GM10266 (cell line): ENCODE data around the gene GIT1.
A peak's percentile ranks its signal among the peaks of the same experiment; 100 is the strongest.

ENCODE experiments used
- DNase-seq: peaks from one replicate; pipeline ENCODE4 v3.0.0; 2012; ENCODE audit errors: extremely low spot score
- TF ChIP-seq, protein P1 (sequence below): IDR thresholded peaks from 2 replicates; pipeline ENCODE4 v1.5.1; 2012; ENCODE audit warnings: mild to moderate bottlenecking, low read depth; ENCODE audit not compliant: control insufficient read depth, insufficient read depth; ENCODE audit errors: missing control alignments

The GIT1 gene

GRCh38 chr17:29620271-29620670, 30.8 kb upstream of the GIT1 start:
- TF ChIP-seq, protein P1, sequence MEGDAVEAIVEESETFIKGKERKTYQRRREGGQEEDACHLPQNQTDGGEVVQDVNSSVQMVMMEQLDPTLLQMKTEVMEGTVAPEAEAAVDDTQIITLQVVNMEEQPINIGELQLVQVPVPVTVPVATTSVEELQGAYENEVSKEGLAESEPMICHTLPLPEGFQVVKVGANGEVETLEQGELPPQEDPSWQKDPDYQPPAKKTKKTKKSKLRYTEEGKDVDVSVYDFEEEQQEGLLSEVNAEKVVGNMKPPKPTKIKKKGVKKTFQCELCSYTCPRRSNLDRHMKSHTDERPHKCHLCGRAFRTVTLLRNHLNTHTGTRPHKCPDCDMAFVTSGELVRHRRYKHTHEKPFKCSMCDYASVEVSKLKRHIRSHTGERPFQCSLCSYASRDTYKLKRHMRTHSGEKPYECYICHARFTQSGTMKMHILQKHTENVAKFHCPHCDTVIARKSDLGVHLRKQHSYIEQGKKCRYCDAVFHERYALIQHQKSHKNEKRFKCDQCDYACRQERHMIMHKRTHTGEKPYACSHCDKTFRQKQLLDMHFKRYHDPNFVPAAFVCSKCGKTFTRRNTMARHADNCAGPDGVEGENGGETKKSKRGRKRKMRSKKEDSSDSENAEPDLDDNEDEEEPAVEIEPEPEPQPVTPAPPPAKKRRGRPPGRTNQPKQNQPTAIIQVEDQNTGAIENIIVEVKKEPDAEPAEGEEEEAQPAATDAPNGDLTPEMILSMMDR = no peak
- no peak for DNase-seq

DNA sequence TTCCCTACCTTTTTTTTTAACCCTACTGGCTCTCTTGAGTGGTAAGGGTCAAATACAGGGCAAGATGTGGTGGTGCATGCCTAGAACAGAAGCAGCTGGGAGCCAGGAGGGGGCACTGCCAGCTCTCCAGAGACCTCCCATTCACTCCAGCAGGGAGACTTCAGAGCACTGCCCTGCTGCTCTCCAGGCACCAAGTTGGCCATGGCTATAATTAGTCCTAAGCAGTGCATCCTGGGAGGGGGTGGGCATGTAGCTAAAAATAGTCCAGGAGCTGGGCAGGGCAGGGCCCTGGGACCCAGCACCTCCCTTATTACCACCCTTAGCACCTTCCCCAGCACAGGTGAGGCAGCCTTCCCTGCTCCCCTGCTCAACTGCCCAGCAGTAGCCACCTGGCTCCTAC, 29.8 kb upstream of the GIT1 start:
- DNase-seq = no peak
- TF ChIP-seq, protein P1 = peak; percentile 29

- no peak for DNase-seq
- TF ChIP-seq, protein P1 = no peak
These were observed 29.0 kb upstream of the GIT1 start for GRCh38 chr17:29618272-29619065.

GRCh38 chr17:29617481-29618271, 28.2 kb upstream of the GIT1 start:
- DNase-seq = peak; percentile 86
- TF ChIP-seq, protein P1 = peak; percentile 83

DNA sequence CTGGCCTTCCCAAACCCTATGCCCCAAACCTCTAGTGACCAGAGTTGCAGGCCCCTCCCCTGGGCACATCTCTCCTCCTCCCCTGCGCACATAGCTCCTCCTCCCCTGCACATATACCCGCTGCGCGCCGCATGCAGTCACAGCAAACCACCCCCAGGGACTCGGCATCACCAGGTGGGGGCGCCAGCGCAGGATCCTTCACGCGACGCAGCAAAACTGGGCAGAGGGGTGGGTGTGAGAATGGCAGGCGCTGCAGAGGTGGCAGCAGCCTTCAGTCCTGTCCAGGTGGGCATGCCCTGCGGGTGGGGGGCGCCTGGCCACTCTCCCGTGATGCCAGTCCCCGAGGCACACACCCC, 27.7 kb upstream of the GIT1 start:
- peak; percentile 93 for DNase-seq
- TF ChIP-seq, protein P1 = peak; percentile 87

GRCh38 chr17:29616300-29617048, 27.0 kb upstream of the GIT1 start:
- TF ChIP-seq, protein P1 = no peak
- DNase-seq = no peak
